ENCODE data around the gene DOLPP1. TPM values are rescaled to one million over a fixed set of nuclear protein-coding genes. Genes with fewer than 3 reads are reported as not detected.

DOLPP1 gene
- total and polyA plus RNA-seq, 4 donors: 14.6 to 15.6 (median 15.0) TPM

GRCh38 chr9:129095908-129096307 is 15.0 kb downstream of the DOLPP1 start (continued):
- TF ChIP-seq TAF1 (conservative IDR thresholded peaks at IDR 0.05) (no peak), FOXA1 (IDR thresholded peaks at IDR 0.05) (no peak)

- TF ChIP-seq GABPA (IDR thresholded peaks at IDR 0.05 in 1 of 2, conservative IDR thresholded peaks at IDR 0.05 in 1 of 2) (no peak), TAF1 (conservative IDR thresholded peaks at IDR 0.05) (no peak), HNF4G (IDR thresholded peaks at IDR 0.05) (no peak), SP1 (IDR thresholded peaks at IDR 0.05) (no peak), RAD21 (IDR thresholded peaks at IDR 0.05) (no peak), RXRA (IDR thresholded peaks at IDR 0.05) (no peak)
- Histone ChIP-seq H3K27me3 (ENCODE audit: control insufficient read depth in 4 of 4, insufficient read depth in 4 of 4, low read length in 3 of 4) (no peaks in the 10 kb centered on the region), H3K9me3 (ENCODE audit: control insufficient read depth in 4 of 4, low read length in 3 of 4) (no peaks in the 10 kb centered on the region), H3K27ac (ENCODE audit: low read depth in 1 of 2, low read length in 2 of 2) (no peak overlapping the region), H3K9ac (ENCODE audit: low read depth in 1 of 2, low read length in 2 of 2) (no peak overlapping the region), H3K4me1 (ENCODE audit: control insufficient read depth in 4 of 4, insufficient read depth in 4 of 4, low read length in 3 of 4) (peaks cover 0 to 18% (median 11%) of the 10 kb centered on the region in 4 donors), H3K4me3 (ENCODE audit: low read depth in 1 of 3, low read length in 3 of 3) (no peak overlapping the region), H3K36me3 (ENCODE audit: control insufficient read depth in 4 of 4, insufficient read depth in 3 of 4, low read depth in 1 of 4, low read length in 3 of 4) (peaks cover 8 to 55% (median 30%) of the 10 kb centered on the region in 4 donors)
- 96% methylated on average over 16 of the region's 16 CpGs for WGBS
- no peak for DNase-seq (ENCODE audit: low spot score)
These were observed 16.9 kb downstream of the DOLPP1 start for GRCh38 chr9:129097671-129098306.

- no peak overlapping the region for H3K9ac ChIP-seq (ENCODE audit: low read depth in 1 of 2, low read length in 2 of 2)
- peaks cover 0 to 18% (median 11%) of the 10 kb centered on the region in 4 donors for H3K4me1 ChIP-seq (ENCODE audit: control insufficient read depth in 4 of 4, insufficient read depth in 4 of 4, low read length in 3 of 4)
- no peak for TF ChIP-seq GABPA (IDR thresholded peaks at IDR 0.05 in 1 of 2, conservative IDR thresholded peaks at IDR 0.05 in 1 of 2)
- TF ChIP-seq NR2F2 (IDR thresholded peaks at IDR 0.05): no peak
- TF ChIP-seq JUND (IDR thresholded peaks at IDR 0.05): no peak
- no peak for TF ChIP-seq CTCF (IDR thresholded peaks at IDR 0.05; ENCODE audit: low read depth, low read length, missing input control)
- TF ChIP-seq TAF1 (conservative IDR thresholded peaks at IDR 0.05): no peak
- TF ChIP-seq EGR1 (IDR thresholded peaks at IDR 0.05; ENCODE audit: low read depth in 2 of 2): no peak
- no peak for TF ChIP-seq RXRA (IDR thresholded peaks at IDR 0.05)
- no peak for TF ChIP-seq YY1 (IDR thresholded peaks at IDR 0.05)
- TF ChIP-seq FOXA2 (IDR thresholded peaks at IDR 0.05): no peak
- TF ChIP-seq, protein P1, sequence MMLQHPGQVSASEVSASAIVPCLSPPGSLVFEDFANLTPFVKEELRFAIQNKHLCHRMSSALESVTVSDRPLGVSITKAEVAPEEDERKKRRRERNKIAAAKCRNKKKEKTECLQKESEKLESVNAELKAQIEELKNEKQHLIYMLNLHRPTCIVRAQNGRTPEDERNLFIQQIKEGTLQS (IDR thresholded peaks at IDR 0.05): no peak
- no peaks in the 10 kb centered on the region for H3K27me3 ChIP-seq (ENCODE audit: control insufficient read depth in 4 of 4, insufficient read depth in 4 of 4, low read length in 3 of 4)
- peaks cover 8 to 55% (median 30%) of the 10 kb centered on the region in 4 donors for H3K36me3 ChIP-seq (ENCODE audit: control insufficient read depth in 4 of 4, insufficient read depth in 3 of 4, low read depth in 1 of 4, low read length in 3 of 4)
- no peak for DNase-seq (ENCODE audit: low spot score)
- H3K27ac ChIP-seq (ENCODE audit: low read depth in 1 of 2, low read length in 2 of 2): no peak overlapping the region
- 96% methylated on average over 11 of the region's 11 CpGs for WGBS
- no peaks in the 10 kb centered on the region for H3K9me3 ChIP-seq (ENCODE audit: control insufficient read depth in 4 of 4, low read length in 3 of 4)
- no peak overlapping the region for H3K4me3 ChIP-seq (ENCODE audit: low read depth in 1 of 3, low read length in 3 of 3)
These were observed 17.4 kb downstream of the DOLPP1 start for GRCh38 chr9:129098328-129098727.
